K562 (cell line): ENCODE data around the gene UBR4. TPM values are rescaled to one million over a fixed set of nuclear protein-coding genes. Genes with fewer than 3 reads are reported as not detected.
A peak's percentile ranks its signal among the peaks of the same experiment; 100 is the strongest.

Source experiments
- ARID1B ChIP-seq: fragments of 450-650 bp; IDR thresholded peaks from 2 replicates; pipeline ENCODE4 v1.6.1; 2016; ENCODE audit warnings: antibody characterized with exemption, mild to moderate bottlenecking, inconsistent platforms
- ATF7 ChIP-seq: fragments of 450-650 bp; IDR thresholded peaks from 2 replicates; pipeline ENCODE4 v1.7.1; 2014; ENCODE audit warnings: mild to moderate bottlenecking, moderate library complexity
- BRF2 ChIP-seq: IDR thresholded peaks from 3 replicates; pipeline ENCODE4 v1.6.1; 2011; ENCODE audit warnings: borderline replicate concordance, mild to moderate bottlenecking; ENCODE audit not compliant: insufficient read length, insufficient read depth
- E2F5 ChIP-seq: sonication (generic); formaldehyde crosslinking; IDR thresholded peaks from 2 replicates; pipeline ENCODE4 v1.8.0; 2022; ENCODE audit warnings: mild to moderate bottlenecking, missing genetic modification reagents
- FOXA1 ChIP-seq: fragments of 450-650 bp; IDR thresholded peaks from 2 replicates; pipeline ENCODE4 v1.6.1; 2016; ENCODE audit warnings: mild to moderate bottlenecking, borderline replicate concordance
- GTF2F1 ChIP-seq: IDR thresholded peaks from 2 replicates; pipeline ENCODE4 v1.6.1; 2011; ENCODE audit warnings: low read depth, low read length, improper control_type of control experiment
- HDAC2 ChIP-seq: fragments of 450-650 bp; IDR thresholded peaks from 2 replicates; pipeline ENCODE4 v1.6.1; 2016; ENCODE audit warnings: mild to moderate bottlenecking
- HNRNPL ChIP-seq: fragments of 200-400 bp; formaldehyde crosslinking; IDR thresholded peaks from 2 replicates; pipeline ENCODE4 v1.6.1; 2017; ENCODE audit warnings: low read depth, mild to moderate bottlenecking, low read length
- KAT7 ChIP-seq: sonication (generic); formaldehyde crosslinking; IDR thresholded peaks from 2 replicates; pipeline ENCODE4 v1.8.0; 2022; ENCODE audit warnings: missing genetic modification reagents, mild to moderate bottlenecking, borderline replicate concordance
- LCOR ChIP-seq: sonication (generic); formaldehyde crosslinking; IDR thresholded peaks from 2 replicates; pipeline ENCODE4 v1.8.0; 2022; ENCODE audit warnings: mild to moderate bottlenecking, missing genetic modification reagents
- PML ChIP-seq: IDR thresholded peaks from 2 replicates; pipeline ENCODE4 v1.6.1; 2012; ENCODE audit warnings: low read length, inconsistent platforms
- PTRF ChIP-seq: fragments of 450-650 bp; IDR thresholded peaks from 2 replicates; pipeline ENCODE4 v1.6.1; 2016; ENCODE audit warnings: mild to moderate bottlenecking, missing genetic modification characterization, missing compliant biosample characterization
- SETDB1 ChIP-seq: IDR thresholded peaks from one replicate; pipeline ENCODE4 v1.6.1; 2012; ENCODE audit warnings: low read length, control low read depth, inconsistent platforms
- SRSF9 ChIP-seq: fragments of 200-400 bp; formaldehyde crosslinking; IDR thresholded peaks from 2 replicates; pipeline ENCODE4 v1.6.1; 2017; ENCODE audit warnings: low read depth, low read length, borderline replicate concordance
- TEAD1 ChIP-seq, 2 experiments: fragments of 450-650 bp in 1 of 2; sonication (generic) in 1 of 2; formaldehyde crosslinking; IDR thresholded peaks; 2 replicates each; pipeline versions ENCODE4 v1.4.0 to v1.8.0; 2020 to 2022; ENCODE audit warnings: mild to moderate bottlenecking in 2 of 2, missing genetic modification reagents in 1 of 2
- ZFP36 ChIP-seq: fragments of 150-350 bp; IDR thresholded peaks from 2 replicates; pipeline ENCODE4 v1.6.1; 2018; ENCODE audit warnings: low read length, low read depth; ENCODE audit not compliant: partially characterized antibody
- ZNF644 ChIP-seq: fragments of 200-800 bp; sonication (Bioruptor generic); IDR thresholded peaks from 2 replicates; pipeline ENCODE4 v1.6.1; 2016; ENCODE audit warnings: low read depth, missing genetic modification characterization, missing compliant biosample characterization
- polyA plus RNA-seq, 8 experiments: library from polyadenylated mRNA; depleted of rRNA in 4 of 8; stranded (reverse) in 5 of 8; unstranded in 3 of 8; fragments of >200 nt; fragmentation: Nextera tagmentation in 2 of 8; fragmentation: Illumina TruSeq in 1 of 8; extraction: Ambion mirVana in 2 of 8; extraction: Trizol in 1 of 8; gene quantifications; 2 replicates each; pipeline versions ENCODE4 v1.2.1 to v1.2.3, GENCODE V29; 2011 to 2014; ENCODE audit warnings: inconsistent platforms in 1 of 8, missing spikeins in 1 of 8
- total RNA-seq, 7 experiments: library from RNA; depleted of rRNA in 6 of 7; stranded (reverse); fragments of >200 nt in 6 of 7; fragmentation: Illumina TruSeq in 2 of 7; extraction: Trizol in 2 of 7; gene quantifications; 2 replicates each; pipeline versions ENCODE4 v1.2.1 to v1.2.3, GENCODE V29; 2011 to 2021; ENCODE audit warnings: low replicate concordance in 1 of 7
- TF ChIP-seq, protein P1 (sequence below), 2 experiments: fragments of 200-800 bp in 1 of 2; sonication (Bioruptor generic) in 1 of 2; sonication (generic) in 1 of 2; formaldehyde crosslinking in 1 of 2; IDR thresholded peaks in 1 of 2; conservative IDR thresholded peaks in 1 of 2; 2 replicates each; pipeline versions ENCODE4 v1.5.0 to v1.6.1; 2016 to 2020; ENCODE audit warnings: missing compliant biosample characterization in 1 of 2, missing genetic modification characterization in 1 of 2, missing genetic modification reagents in 1 of 2
- TF ChIP-seq, protein P2 (sequence below): fragments of 200-800 bp; sonication (Bioruptor generic); IDR thresholded peaks from 2 replicates; pipeline ENCODE4 v1.6.1; 2017; ENCODE audit warnings: missing genetic modification characterization, missing compliant biosample characterization

Gene UBR4
- total and polyA plus RNA-seq, 9 of the 15 experiments (the other 6 are each of a cell fraction or from before 2014, with no cell fraction given), result 55.4 to 277 (median 123) TPM

GRCh38 chr1:19112891-19113696 lies 97.0 kb downstream of the UBR4 start (continued):
- TF ChIP-seq ZNF644 (tag) (0 out of 2 replicates have a peak, but pooled peaks have one; percentile 31), HNRNPL (0 out of 2 replicates have a peak, but pooled peaks have one; percentile 14), SRSF9 (no peak), ARID1B (peak; percentile 84), FOXA1 (no peak), ATF7 (0 out of 2 replicates have a peak, but pooled peaks have one; percentile 17), ZFP36 (no peak), GTF2F1 (no peak), LCOR (peak; percentile 94; the same call in 1 of the 2 replicates), PML (no peak), E2F5 (no peak), BRF2 (no peak), TEAD1 (CRISPR knock-in tag; IDR thresholded peaks at IDR 0.05) (peak in 1 of 2 experiments; percentile 30; a peak in 1 of 4 replicates), SETDB1 (no peak), KAT7 (no peak), PTRF (tag) (no peak), HDAC2 (0 out of 2 replicates have a peak, but pooled peaks have one; percentile 51)
- TF ChIP-seq, protein P1, sequence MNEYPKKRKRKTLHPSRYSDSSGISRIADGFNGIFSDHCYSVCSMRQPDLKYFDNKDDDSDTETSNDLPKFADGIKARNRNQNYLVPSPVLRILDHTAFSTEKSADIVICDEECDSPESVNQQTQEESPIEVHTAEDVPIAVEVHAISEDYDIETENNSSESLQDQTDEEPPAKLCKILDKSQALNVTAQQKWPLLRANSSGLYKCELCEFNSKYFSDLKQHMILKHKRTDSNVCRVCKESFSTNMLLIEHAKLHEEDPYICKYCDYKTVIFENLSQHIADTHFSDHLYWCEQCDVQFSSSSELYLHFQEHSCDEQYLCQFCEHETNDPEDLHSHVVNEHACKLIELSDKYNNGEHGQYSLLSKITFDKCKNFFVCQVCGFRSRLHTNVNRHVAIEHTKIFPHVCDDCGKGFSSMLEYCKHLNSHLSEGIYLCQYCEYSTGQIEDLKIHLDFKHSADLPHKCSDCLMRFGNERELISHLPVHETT (CRISPR knock-in tag; conservative IDR thresholded peaks at IDR 0.05 in 1 of 2, IDR thresholded peaks at IDR 0.05 in 1 of 2), result peak in 1 of 2 experiments; percentile 54; a peak in 1 of 4 replicates
- TF ChIP-seq, protein P2, sequence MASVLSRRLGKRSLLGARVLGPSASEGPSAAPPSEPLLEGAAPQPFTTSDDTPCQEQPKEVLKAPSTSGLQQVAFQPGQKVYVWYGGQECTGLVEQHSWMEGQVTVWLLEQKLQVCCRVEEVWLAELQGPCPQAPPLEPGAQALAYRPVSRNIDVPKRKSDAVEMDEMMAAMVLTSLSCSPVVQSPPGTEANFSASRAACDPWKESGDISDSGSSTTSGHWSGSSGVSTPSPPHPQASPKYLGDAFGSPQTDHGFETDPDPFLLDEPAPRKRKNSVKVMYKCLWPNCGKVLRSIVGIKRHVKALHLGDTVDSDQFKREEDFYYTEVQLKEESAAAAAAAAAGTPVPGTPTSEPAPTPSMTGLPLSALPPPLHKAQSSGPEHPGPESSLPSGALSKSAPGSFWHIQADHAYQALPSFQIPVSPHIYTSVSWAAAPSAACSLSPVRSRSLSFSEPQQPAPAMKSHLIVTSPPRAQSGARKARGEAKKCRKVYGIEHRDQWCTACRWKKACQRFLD, result peak; percentile 80; the same call in 1 of the 2 replicates
